ENCODE measurements around the gene WASF2. TPM values are rescaled to one million over a fixed set of nuclear protein-coding genes. Genes with fewer than 3 reads are reported as not detected.
"Not testable (repeated sequence)": the region's sequence is repeated elsewhere in the genome, so short reads cannot be mapped to it uniquely, and the experiment has no call there.

The WASF2 gene
- total RNA-seq, 1 donor from 2014 or later: 97.8 TPM

DNA sequence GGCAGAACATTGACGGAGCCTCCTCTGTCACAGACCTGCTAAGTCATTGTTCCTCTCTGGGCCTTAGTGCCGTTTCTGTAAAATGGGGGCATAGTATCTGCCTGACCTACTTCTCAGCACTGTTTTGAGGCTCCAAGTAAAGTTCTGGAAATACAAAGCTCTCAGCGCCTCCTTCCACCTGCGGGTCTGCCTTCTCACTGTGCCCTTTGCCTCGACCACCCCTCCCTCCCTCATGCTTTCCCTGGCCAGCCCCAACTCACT, 15.4 kb upstream of the WASF2 start:
- no peak for DNase-seq (ENCODE audit: low spot score in 2 of 2, unreplicated experiment in 2 of 2)
- no peak overlapping the region for H3K4me3 Mint-ChIP-seq
- no peaks in the 10 kb centered on the region for H3K27me3 Mint-ChIP-seq (ENCODE audit: low read depth)
- peak overlapping the region; percentile 98 for H3K27ac Mint-ChIP-seq
- H3K9me3 Mint-ChIP-seq: no peaks in the 10 kb centered on the region
- H3K4me1 Mint-ChIP-seq: peaks cover 40% of the 10 kb centered on the region
- TF ChIP-seq, protein P1, sequence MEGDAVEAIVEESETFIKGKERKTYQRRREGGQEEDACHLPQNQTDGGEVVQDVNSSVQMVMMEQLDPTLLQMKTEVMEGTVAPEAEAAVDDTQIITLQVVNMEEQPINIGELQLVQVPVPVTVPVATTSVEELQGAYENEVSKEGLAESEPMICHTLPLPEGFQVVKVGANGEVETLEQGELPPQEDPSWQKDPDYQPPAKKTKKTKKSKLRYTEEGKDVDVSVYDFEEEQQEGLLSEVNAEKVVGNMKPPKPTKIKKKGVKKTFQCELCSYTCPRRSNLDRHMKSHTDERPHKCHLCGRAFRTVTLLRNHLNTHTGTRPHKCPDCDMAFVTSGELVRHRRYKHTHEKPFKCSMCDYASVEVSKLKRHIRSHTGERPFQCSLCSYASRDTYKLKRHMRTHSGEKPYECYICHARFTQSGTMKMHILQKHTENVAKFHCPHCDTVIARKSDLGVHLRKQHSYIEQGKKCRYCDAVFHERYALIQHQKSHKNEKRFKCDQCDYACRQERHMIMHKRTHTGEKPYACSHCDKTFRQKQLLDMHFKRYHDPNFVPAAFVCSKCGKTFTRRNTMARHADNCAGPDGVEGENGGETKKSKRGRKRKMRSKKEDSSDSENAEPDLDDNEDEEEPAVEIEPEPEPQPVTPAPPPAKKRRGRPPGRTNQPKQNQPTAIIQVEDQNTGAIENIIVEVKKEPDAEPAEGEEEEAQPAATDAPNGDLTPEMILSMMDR (IDR thresholded peaks at IDR 0.05; ENCODE audit: unreplicated experiment): no peak
- H3K36me3 Mint-ChIP-seq: no peaks in the 10 kb centered on the region

DNA sequence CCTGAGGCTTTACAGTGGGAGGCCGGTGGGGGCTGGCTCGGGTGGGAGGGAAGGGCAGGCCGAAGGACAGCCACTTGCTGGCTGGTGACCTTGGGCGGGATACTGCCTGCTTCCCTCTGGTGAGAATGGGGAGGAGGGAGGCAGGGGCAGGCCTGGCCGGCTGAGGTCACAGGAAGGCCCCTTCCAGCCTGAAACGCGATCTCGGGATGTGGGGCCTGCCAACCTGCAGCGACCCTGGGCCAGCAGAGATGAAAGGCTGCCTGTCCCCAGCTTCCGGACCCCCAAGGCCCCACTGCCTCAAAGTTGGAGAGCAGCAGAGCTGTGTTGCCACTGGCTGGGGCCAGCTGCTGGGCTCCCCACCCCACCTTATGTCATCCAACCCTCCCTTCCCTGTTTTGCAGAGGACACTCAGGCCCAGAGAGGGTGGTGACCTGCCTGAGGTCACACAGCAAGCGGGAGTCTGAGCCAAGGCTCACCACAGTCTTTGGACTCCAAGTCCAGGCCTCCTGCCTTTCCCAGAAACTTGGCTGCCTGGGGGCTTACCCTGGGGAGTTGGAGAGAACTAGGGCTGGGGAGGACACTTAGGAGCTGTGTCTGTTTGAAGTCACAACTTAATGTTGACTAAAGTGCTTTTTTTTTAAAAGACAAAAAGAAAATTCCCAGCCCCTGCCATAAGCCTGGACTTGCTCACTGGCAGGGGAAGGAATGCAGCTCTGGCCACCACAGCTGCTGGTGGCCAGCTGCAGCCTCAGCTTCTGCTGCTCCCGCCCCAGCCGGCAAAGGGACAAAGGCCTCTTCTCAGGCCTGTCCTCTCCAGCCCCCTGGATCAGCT, 14.8 kb upstream of the WASF2 start:
- H3K27me3 Mint-ChIP-seq (ENCODE audit: low read depth): no peaks in the 10 kb centered on the region
- no peaks in the 10 kb centered on the region for H3K9me3 Mint-ChIP-seq
- H3K27ac Mint-ChIP-seq: peak overlapping the region; percentile 98
- peaks cover 37% of the 10 kb centered on the region for H3K4me1 Mint-ChIP-seq
- DNase-seq (ENCODE audit: low spot score in 2 of 2, unreplicated experiment in 2 of 2): no peak
- no peaks in the 10 kb centered on the region for H3K36me3 Mint-ChIP-seq
- TF ChIP-seq, protein P1 (IDR thresholded peaks at IDR 0.05; ENCODE audit: unreplicated experiment): no peak
- H3K4me3 Mint-ChIP-seq: no peak overlapping the region

DNA sequence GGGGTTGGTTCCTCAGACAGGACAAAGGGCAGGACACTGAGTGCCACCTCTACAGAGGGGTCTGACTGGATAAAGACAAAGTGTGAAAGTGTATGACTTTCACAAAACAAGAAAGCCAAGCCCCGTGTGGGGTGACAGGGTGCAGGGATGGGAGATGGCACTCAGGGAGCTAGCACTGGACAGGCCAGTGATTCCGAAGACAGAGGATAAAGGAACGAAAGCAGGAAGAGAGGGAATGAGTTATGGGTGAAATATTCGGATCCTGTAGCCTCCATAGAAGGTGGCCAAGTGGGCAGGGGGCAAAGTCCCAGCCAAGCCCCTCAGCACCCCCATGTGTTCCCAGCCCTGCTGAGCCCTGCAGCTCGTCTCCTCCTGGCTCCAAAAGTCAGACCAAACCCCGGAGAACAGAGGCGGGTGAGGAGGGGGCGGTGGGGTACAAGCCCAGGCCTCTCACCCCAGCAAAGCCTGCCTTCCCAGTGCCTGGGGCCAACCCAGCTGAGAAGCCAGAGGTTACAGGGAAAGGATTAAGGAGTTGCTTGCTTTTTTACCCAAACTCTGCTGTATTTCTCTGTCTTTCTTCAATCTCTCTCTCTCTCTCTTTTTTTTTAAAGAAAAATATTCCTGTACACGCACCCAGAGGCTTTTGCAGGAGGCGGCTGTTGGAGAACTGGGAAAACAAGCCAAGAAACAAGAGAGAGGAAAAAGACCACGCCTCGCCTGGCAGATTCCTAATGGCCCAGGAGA, 14.0 kb upstream of the WASF2 start:
- no peak for DNase-seq (ENCODE audit: low spot score in 2 of 2, unreplicated experiment in 2 of 2)
- no peaks in the 10 kb centered on the region for H3K36me3 Mint-ChIP-seq
- peak overlapping the region; percentile 2 for H3K4me3 Mint-ChIP-seq
- peaks cover 32% of the 10 kb centered on the region for H3K4me1 Mint-ChIP-seq
- H3K27ac Mint-ChIP-seq: peak overlapping the region; percentile 98
- no peaks in the 10 kb centered on the region for H3K27me3 Mint-ChIP-seq (ENCODE audit: low read depth)
- TF ChIP-seq, protein P1 (IDR thresholded peaks at IDR 0.05; ENCODE audit: unreplicated experiment): no peak
- no peaks in the 10 kb centered on the region for H3K9me3 Mint-ChIP-seq

DNA sequence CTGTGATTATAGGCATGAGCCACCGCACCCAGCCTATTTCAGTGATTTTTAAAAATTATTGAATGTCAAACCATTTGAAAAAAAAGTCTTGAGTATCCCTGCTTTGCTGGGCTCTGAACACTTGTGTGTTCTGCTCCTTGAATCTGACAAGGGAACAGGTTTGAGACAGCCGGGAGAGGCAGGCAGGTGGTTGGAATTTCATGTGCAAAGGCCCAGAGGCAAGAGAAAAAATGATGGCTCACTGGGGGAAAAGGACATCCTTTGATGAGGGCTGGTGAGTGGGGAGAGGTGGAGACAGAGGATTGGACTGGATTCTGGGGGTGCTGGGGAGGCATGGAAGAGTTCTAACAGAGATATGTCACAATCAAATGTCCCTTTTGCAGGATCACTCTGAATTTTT, 13.1 kb upstream of the WASF2 start:
- Mint-ChIP-seq H3K36me3 (no peaks in the 10 kb centered on the region), H3K27ac (peak overlapping the region; percentile 98), H3K4me3 (no peak overlapping the region), H3K27me3 (ENCODE audit: low read depth) (no peaks in the 10 kb centered on the region), H3K9me3 (no peaks in the 10 kb centered on the region), H3K4me1 (peaks cover 26% of the 10 kb centered on the region)
- TF ChIP-seq, protein P1 (IDR thresholded peaks at IDR 0.05; ENCODE audit: unreplicated experiment): no peak
- no peak for DNase-seq (ENCODE audit: low spot score in 2 of 2, unreplicated experiment in 2 of 2)

DNA sequence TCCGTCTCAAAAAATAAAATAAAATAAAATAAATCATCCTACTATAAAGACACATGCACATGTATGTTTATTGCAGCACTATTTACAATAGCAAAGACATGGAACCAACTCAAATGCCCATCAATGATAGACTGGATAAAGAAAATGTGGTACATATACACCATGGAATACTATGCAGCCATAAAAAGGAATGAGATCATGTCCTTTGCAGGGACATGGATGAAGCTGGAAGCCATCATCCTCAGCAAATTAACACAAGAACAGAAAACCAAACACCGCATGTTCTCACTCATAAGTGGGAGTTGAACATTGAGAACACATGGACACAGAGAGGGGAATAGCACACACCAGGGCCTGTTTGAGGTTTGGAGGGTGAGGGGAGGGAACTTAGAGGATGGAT, 11.2 kb upstream of the WASF2 start:
- peaks cover 29% of the 10 kb centered on the region for H3K4me1 Mint-ChIP-seq
- H3K27ac Mint-ChIP-seq; H3K9me3 Mint-ChIP-seq; H3K4me3 Mint-ChIP-seq; DNase-seq (ENCODE audit: low spot score in 2 of 2, unreplicated experiment in 2 of 2); H3K36me3 Mint-ChIP-seq; H3K27me3 Mint-ChIP-seq (ENCODE audit: low read depth): not testable (repeated sequence)

DNA sequence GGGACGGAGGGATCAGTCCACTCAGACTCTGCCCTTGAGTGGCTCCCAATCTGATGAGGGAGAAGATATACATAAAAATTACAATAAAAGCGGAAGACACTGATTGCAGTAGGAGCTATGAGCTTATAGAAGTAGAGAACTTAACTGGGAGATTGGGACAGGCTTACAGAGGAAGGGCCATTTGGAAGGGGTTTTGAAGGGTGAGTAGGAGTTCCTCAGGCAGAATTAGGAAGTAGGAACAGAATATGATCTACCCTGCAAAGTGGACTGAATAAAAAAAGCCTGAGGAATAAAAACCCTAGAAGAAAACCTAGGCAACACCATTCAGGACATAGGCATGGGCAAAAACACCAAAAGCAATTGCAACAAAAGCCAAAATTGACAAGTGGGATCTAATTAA, 9.2 kb upstream of the WASF2 start:
- Mint-ChIP-seq H3K4me1 (peaks cover 15% of the 10 kb centered on the region), H3K4me3 (no peak overlapping the region), H3K9me3 (no peaks in the 10 kb centered on the region), H3K27me3 (ENCODE audit: low read depth) (no peaks in the 10 kb centered on the region), H3K27ac (peak overlapping the region; percentile 43), H3K36me3 (no peaks in the 10 kb centered on the region)
- TF ChIP-seq, protein P1 (IDR thresholded peaks at IDR 0.05; ENCODE audit: unreplicated experiment): no peak
- DNase-seq (ENCODE audit: low spot score in 2 of 2, unreplicated experiment in 2 of 2): no peak

Measured in mesothelial cell of epicardium (in vitro differentiated cells).